ENCODE data around the gene RAB26.

Gene RAB26

GRCh38 chr16:2149630-2150417 lies 1.4 kb downstream of the RAB26 start:
- TF ChIP-seq EZH2 (IDR thresholded peaks at IDR 0.05) (no peak), POLR2AphosphoS5 (IDR thresholded peaks at IDR 0.05; ENCODE audit: borderline replicate concordance, low read depth, low read length) (no peak; the same call in 1 of the 2 replicates), FOXP2 (optimal IDR thresholded peaks at IDR 0.05; ENCODE audit: control extremely low read depth, extremely low read length, insufficient read depth) (no peak)
- Histone ChIP-seq H3K36me3 (ENCODE audit: insufficient read depth, low read length) (peaks cover 31% of the 10 kb centered on the region), H3K9ac (ENCODE audit: insufficient read length) (peak overlapping the region; percentile 62), H3K4me3 (peak overlapping the region; percentile 84), H3K9me3 (ENCODE audit: low read depth, low read length) (no peaks in the 10 kb centered on the region), H3K27ac (peak overlapping the region; percentile 73; the same call in 1 of the 2 replicates)
- no peak for DNase-seq (ENCODE audit: low read depth, low spot score)

GRCh38 chr16:2150418-2151187 lies 2.2 kb downstream of the RAB26 start:
- no peak for DNase-seq (ENCODE audit: low read depth, low spot score)
- TF ChIP-seq FOXP2 (optimal IDR thresholded peaks at IDR 0.05; ENCODE audit: control extremely low read depth, extremely low read length, insufficient read depth) (no peak), POLR2AphosphoS5 (IDR thresholded peaks at IDR 0.05; ENCODE audit: borderline replicate concordance, low read depth, low read length) (peak; percentile 54), EZH2 (IDR thresholded peaks at IDR 0.05) (no peak)
- Histone ChIP-seq H3K9ac (ENCODE audit: insufficient read length) (no peak overlapping the region), H3K27ac (peak overlapping the region; percentile 73), H3K36me3 (ENCODE audit: insufficient read depth, low read length) (peaks cover 32% of the 10 kb centered on the region), H3K4me3 (peak overlapping the region; percentile 84), H3K9me3 (ENCODE audit: low read depth, low read length) (no peaks in the 10 kb centered on the region)

- no peak overlapping the region for H3K9ac ChIP-seq (ENCODE audit: insufficient read length)
These were observed 3.0 kb downstream of the RAB26 start for GRCh38 chr16:2151188-2152091.

GRCh38 chr16:2152695-2153506 lies 4.5 kb downstream of the RAB26 start:
- peak overlapping the region; percentile 95 for H3K4me3 ChIP-seq
- no peak for TF ChIP-seq EZH2 (IDR thresholded peaks at IDR 0.05)
- TF ChIP-seq FOXP2 (optimal IDR thresholded peaks at IDR 0.05; ENCODE audit: control extremely low read depth, extremely low read length, insufficient read depth) = no peak
- TF ChIP-seq POLR2AphosphoS5 (IDR thresholded peaks at IDR 0.05; ENCODE audit: borderline replicate concordance, low read depth, low read length) = peak; percentile 35
- DNase-seq (ENCODE audit: low read depth, low spot score) = no peak
- H3K9ac ChIP-seq (ENCODE audit: insufficient read length) = peak overlapping the region; percentile 99
- peak overlapping the region; percentile 81 for H3K27ac ChIP-seq
- no peaks in the 10 kb centered on the region for H3K9me3 ChIP-seq (ENCODE audit: low read depth, low read length)
- H3K36me3 ChIP-seq (ENCODE audit: insufficient read depth, low read length) = peaks cover 32% of the 10 kb centered on the region

More at GRCh38 chr16:2151188-2152091, 3.0 kb downstream of the RAB26 start:
- DNase-seq (ENCODE audit: low read depth, low spot score) = no peak
- TF ChIP-seq EZH2 (IDR thresholded peaks at IDR 0.05) = no peak
- TF ChIP-seq POLR2AphosphoS5 (IDR thresholded peaks at IDR 0.05; ENCODE audit: borderline replicate concordance, low read depth, low read length) = no peak; the same call in 1 of the 2 replicates
- no peak for TF ChIP-seq FOXP2 (optimal IDR thresholded peaks at IDR 0.05; ENCODE audit: control extremely low read depth, extremely low read length, insufficient read depth)
- Histone ChIP-seq H3K27ac (peak overlapping the region; percentile 73), H3K4me3 (peak overlapping the region; percentile 84), H3K9me3 (ENCODE audit: low read depth, low read length) (no peaks in the 10 kb centered on the region), H3K36me3 (ENCODE audit: insufficient read depth, low read length) (peaks cover 32% of the 10 kb centered on the region)

DNA sequence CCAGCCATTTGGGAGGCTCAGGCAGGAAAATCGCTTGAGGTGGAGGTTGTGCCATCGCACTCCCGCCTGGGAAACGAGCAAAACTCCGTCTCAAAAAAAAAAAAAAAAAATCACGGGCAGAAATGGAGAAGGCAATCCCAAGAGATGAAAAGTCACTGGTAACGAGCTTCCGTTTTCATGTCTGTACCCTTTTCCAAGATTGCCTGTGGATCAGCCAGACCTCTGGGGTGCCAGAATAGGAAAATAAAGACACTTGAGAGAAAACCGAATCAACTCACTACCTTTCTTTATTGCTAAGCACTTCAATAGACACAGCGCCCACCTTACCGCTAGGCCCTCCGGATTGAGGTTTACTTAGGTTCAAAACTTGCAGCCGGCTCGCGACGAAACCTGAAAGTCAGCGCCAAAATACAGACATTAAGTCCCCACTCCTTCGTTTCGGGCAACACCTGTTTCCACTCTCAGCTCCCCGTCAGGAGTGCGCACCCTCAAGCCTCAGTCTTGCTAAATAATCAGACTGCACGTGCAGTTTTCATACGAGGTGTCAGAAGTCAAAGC lies 6.2 kb downstream of the RAB26 start:
- Histone ChIP-seq H3K36me3 (ENCODE audit: insufficient read depth, low read length) (peaks cover 32% of the 10 kb centered on the region), H3K4me3 (peak overlapping the region; percentile 95)
- no peak for DNase-seq (ENCODE audit: low read depth, low spot score)

GRCh38 chr16:2155091-2155950 lies 6.9 kb downstream of the RAB26 start, which contains the start of gene TRAF7:
TSS of gene TRAF7 (plus strand) at chr16:2155782. CDS start at chr16:2163921, 8,139 bp downstream.
- peak within 1 kb of the TSS; percentile 81 for H3K27ac ChIP-seq
- H3K4me3 ChIP-seq = peak within 1 kb of the TSS; percentile 95
- TF ChIP-seq FOXP2 (optimal IDR thresholded peaks at IDR 0.05; ENCODE audit: control extremely low read depth, extremely low read length, insufficient read depth) = no peak
- no peak for TF ChIP-seq EZH2 (IDR thresholded peaks at IDR 0.05)
- peak; percentile 100 for TF ChIP-seq POLR2AphosphoS5 (IDR thresholded peaks at IDR 0.05; ENCODE audit: borderline replicate concordance, low read depth, low read length)
- H3K9me3 ChIP-seq (ENCODE audit: low read depth, low read length) = no peaks in the 10 kb centered on the region
- peaks cover 32% of the 10 kb centered on the region for H3K36me3 ChIP-seq (ENCODE audit: insufficient read depth, low read length)
- DNase-seq (ENCODE audit: low read depth, low spot score) = peak; percentile 100
- peak within 1 kb of the TSS; percentile 99 for H3K9ac ChIP-seq (ENCODE audit: insufficient read length)

More for the DNA sequence above, 6.2 kb downstream of the RAB26 start:
- peak overlapping the region; percentile 81 for H3K27ac ChIP-seq
- no peak for TF ChIP-seq POLR2AphosphoS5 (IDR thresholded peaks at IDR 0.05; ENCODE audit: borderline replicate concordance, low read depth, low read length)
- no peak for TF ChIP-seq FOXP2 (optimal IDR thresholded peaks at IDR 0.05; ENCODE audit: control extremely low read depth, extremely low read length, insufficient read depth)
- TF ChIP-seq EZH2 (IDR thresholded peaks at IDR 0.05) = no peak
- no peaks in the 10 kb centered on the region for H3K9me3 ChIP-seq (ENCODE audit: low read depth, low read length)
- H3K9ac ChIP-seq (ENCODE audit: insufficient read length) = peak overlapping the region; percentile 99
